ENCODE measurements around the gene KCNK7.

DNA sequence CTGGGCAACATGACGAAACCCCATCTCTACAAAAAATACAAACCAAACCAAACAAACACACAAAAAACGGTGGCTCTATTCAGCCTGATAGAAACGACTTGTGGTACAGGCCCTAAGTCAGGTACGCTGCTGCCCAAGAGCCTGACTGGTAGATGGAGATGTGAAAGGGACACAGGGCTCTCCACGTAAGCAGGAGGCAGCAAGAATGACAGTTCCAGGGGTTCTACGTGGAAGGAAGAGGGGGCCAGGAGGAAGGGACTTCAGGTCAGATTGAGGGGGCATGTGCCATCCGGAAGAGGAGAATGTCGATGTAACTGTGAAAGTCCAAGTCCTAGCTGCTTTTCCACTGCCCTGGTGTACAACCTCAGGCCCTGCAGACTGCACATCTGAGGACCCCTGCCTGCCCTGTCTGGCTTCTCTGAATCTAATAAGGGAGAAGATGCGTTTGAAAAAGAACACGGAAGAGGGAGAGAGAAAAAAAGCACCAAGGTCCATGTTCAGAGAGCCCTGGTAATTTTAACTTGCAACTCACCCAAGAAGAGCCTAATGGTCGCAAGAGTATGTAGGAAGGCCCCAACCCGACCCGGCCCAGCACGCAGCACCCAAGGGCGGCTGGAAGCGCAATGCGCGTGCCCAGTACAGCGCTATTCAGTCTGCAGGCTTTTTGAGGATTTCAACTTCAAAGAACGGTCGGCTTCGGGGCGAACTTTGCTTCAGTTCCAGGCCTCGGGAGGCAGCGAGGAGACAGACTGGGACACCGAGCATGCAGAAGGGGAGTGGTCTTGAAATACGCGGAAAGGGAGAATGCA is 26.2 kb downstream of the KCNK7 start:
- TF ChIP-seq POLR2AphosphoS5 (IDR thresholded peaks at IDR 0.05; ENCODE audit: low read depth, low read length) (no peak), SIN3A (IDR thresholded peaks at IDR 0.05; ENCODE audit: borderline replicate concordance, insufficient read depth, low read length) (no peak), FOXP2 (optimal IDR thresholded peaks at IDR 0.05; ENCODE audit: borderline replicate concordance, extremely low read depth, extremely low read length, insufficient read depth) (no peak), TAF1 (IDR thresholded peaks at IDR 0.05; ENCODE audit: borderline replicate concordance, insufficient read depth, low read length) (no peak)
- TF ChIP-seq, protein P1, sequence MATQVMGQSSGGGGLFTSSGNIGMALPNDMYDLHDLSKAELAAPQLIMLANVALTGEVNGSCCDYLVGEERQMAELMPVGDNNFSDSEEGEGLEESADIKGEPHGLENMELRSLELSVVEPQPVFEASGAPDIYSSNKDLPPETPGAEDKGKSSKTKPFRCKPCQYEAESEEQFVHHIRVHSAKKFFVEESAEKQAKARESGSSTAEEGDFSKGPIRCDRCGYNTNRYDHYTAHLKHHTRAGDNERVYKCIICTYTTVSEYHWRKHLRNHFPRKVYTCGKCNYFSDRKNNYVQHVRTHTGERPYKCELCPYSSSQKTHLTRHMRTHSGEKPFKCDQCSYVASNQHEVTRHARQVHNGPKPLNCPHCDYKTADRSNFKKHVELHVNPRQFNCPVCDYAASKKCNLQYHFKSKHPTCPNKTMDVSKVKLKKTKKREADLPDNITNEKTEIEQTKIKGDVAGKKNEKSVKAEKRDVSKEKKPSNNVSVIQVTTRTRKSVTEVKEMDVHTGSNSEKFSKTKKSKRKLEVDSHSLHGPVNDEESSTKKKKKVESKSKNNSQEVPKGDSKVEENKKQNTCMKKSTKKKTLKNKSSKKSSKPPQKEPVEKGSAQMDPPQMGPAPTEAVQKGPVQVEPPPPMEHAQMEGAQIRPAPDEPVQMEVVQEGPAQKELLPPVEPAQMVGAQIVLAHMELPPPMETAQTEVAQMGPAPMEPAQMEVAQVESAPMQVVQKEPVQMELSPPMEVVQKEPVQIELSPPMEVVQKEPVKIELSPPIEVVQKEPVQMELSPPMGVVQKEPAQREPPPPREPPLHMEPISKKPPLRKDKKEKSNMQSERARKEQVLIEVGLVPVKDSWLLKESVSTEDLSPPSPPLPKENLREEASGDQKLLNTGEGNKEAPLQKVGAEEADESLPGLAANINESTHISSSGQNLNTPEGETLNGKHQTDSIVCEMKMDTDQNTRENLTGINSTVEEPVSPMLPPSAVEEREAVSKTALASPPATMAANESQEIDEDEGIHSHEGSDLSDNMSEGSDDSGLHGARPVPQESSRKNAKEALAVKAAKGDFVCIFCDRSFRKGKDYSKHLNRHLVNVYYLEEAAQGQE (IDR thresholded peaks at IDR 0.05; ENCODE audit: insufficient read depth in 1 of 2, low read depth in 2 of 2, low read length in 2 of 2) = no peak

All from PFSK-1 (cell line).